ENCODE results near the gene PHAF1.

GRCh38 chr16:67128417-67128816 lies 18.7 kb downstream of the PHAF1 start:
- no peak for TF ChIP-seq EZH2 (IDR thresholded peaks at IDR 0.05; ENCODE audit: borderline replicate concordance, low read depth, low read length, severe bottlenecking)
- TF ChIP-seq, protein P1, sequence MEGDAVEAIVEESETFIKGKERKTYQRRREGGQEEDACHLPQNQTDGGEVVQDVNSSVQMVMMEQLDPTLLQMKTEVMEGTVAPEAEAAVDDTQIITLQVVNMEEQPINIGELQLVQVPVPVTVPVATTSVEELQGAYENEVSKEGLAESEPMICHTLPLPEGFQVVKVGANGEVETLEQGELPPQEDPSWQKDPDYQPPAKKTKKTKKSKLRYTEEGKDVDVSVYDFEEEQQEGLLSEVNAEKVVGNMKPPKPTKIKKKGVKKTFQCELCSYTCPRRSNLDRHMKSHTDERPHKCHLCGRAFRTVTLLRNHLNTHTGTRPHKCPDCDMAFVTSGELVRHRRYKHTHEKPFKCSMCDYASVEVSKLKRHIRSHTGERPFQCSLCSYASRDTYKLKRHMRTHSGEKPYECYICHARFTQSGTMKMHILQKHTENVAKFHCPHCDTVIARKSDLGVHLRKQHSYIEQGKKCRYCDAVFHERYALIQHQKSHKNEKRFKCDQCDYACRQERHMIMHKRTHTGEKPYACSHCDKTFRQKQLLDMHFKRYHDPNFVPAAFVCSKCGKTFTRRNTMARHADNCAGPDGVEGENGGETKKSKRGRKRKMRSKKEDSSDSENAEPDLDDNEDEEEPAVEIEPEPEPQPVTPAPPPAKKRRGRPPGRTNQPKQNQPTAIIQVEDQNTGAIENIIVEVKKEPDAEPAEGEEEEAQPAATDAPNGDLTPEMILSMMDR (IDR thresholded peaks at IDR 0.05; ENCODE audit: borderline replicate concordance, extremely low read depth, low read length, poor library complexity, severe bottlenecking): no peak

Measured in DND-41 (cell line).